Endodermal cell (in vitro differentiated cells): ENCODE data around the gene NSFL1C. TPM values are rescaled to one million over a fixed set of nuclear protein-coding genes. Genes with fewer than 3 reads are reported as not detected.

Source experiments
- DNase-seq: peaks from one replicate; pipeline ENCODE4 v3.0.0-alpha.2; 2017
- H3K27ac ChIP-seq: 2 replicates; pipeline ENCODE4 v1.5.1; 2013; ENCODE audit warnings: mild to moderate bottlenecking, low read depth, low read length, moderate library complexity
- H3K27me3 ChIP-seq: 2 replicates; pipeline ENCODE4 v1.6.1; 2013; ENCODE audit warnings: mild to moderate bottlenecking, low read length, moderate library complexity; ENCODE audit not compliant: insufficient read depth, control insufficient read depth, poor library complexity, severe bottlenecking
- H3K36me3 ChIP-seq: 2 replicates; pipeline ENCODE4 v1.7.0; 2013; ENCODE audit warnings: mild to moderate bottlenecking, low read length, moderate library complexity; ENCODE audit not compliant: control insufficient read depth, insufficient read depth
- H3K4me1 ChIP-seq: one replicate; pipeline ENCODE4 v1.7.0; 2013; ENCODE audit warnings: low read length; ENCODE audit not compliant: control insufficient read depth, insufficient read depth
- H3K4me3 ChIP-seq: 2 replicates; pipeline ENCODE4 v1.5.1; 2013; ENCODE audit warnings: mild to moderate bottlenecking, low read length, moderate library complexity
- H3K9ac ChIP-seq: 2 replicates; pipeline ENCODE4 v1.6.1; 2013; ENCODE audit warnings: mild to moderate bottlenecking, low read length, moderate library complexity; ENCODE audit not compliant: poor library complexity, severe bottlenecking; ENCODE audit errors: extremely low read depth
- H3K9me3 ChIP-seq: 2 replicates; pipeline ENCODE4 v1.6.1; 2013; ENCODE audit warnings: mild to moderate bottlenecking, low read length, moderate library complexity; ENCODE audit not compliant: control insufficient read depth
- H3K27ac Mint-ChIP-seq: 2 replicates; pipeline ENCODE4 v1.8.0; 2020; ENCODE audit warnings: mixed read lengths
- H3K27me3 Mint-ChIP-seq: 2 replicates; pipeline ENCODE4 v1.8.0; 2021; ENCODE audit warnings: mild to moderate bottlenecking, mixed read lengths; ENCODE audit not compliant: insufficient read depth
- H3K36me3 Mint-ChIP-seq: 2 replicates; pipeline ENCODE4 v1.8.0; 2020; ENCODE audit warnings: low read depth, mixed read lengths
- H3K4me1 Mint-ChIP-seq: 2 replicates; pipeline ENCODE4 v1.8.0; 2020; ENCODE audit warnings: mixed read lengths
- H3K4me3 Mint-ChIP-seq: 2 replicates; pipeline ENCODE4 v1.8.0; 2020; ENCODE audit warnings: mild to moderate bottlenecking, moderate library complexity, mixed read lengths
- H3K9me3 Mint-ChIP-seq: 2 replicates; pipeline ENCODE4 v1.8.0; 2020; ENCODE audit warnings: mild to moderate bottlenecking, mixed read lengths
- WGBS, 2 experiments: methylation state at CpG; one replicate each; pipeline versions ENCODE4 v1.1.5 to v1.1.7; 2013; ENCODE audit warnings: missing lambda C conversion rate in 2 of 2, mixed read lengths in 1 of 2; ENCODE audit not compliant: insufficient coverage in 1 of 2, insufficient read length in 1 of 2; 5-methylcytosine and 5-hydroxymethylcytosine counted together
- total RNA-seq, 2 donors: library from RNA; stranded (reverse); fragmentation: NEBNext Ultra II Directional in 1 of 2; extraction: Animal tissue kit (Norgen Biotek cat#: 25700) in 1 of 2; gene quantifications; 2 replicates in 1 of 2; 3 replicates in 1 of 2; pipeline ENCODE4 v1.2.1, GENCODE V29; 2021
- TF ChIP-seq, protein P1 (sequence below): fragments of 200-600 bp; sonication (generic); conservative IDR thresholded peaks from 2 replicates; pipeline ENCODE4 v1.5.0; 2021; ENCODE audit warnings: antibody characterized with exemption, mild to moderate bottlenecking

The NSFL1C gene
- total RNA-seq, 2 donors from 2014 or later, result 90.9 to 117 TPM

DNA sequence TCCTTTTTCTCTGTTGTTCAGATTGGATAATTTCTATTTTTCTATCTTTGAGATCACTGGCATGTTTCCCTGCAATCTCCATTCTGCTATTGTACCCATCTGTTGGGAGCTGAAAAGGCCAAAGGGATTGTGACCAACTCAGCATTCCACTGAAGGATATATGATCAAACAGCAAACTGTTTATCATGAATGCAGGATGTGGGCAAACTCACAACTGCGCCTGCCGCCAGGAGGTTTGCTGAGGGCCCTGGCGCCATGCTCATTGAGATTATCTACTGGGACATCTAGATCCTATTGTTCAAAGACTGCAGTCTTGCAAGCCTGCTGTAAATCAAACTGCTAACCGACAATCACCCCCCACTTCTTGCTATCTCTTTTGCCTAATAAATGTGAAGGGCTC is 69.9 kb downstream of the NSFL1C start:
- Mint-ChIP-seq H3K4me1 (peaks cover 7% of the 10 kb centered on the region), H3K9me3 (peaks cover 6% of the 10 kb centered on the region), H3K4me3 (no peak overlapping the region), H3K27me3 (peaks cover 58% of the 10 kb centered on the region), H3K27ac (no peak overlapping the region), H3K36me3 (no peaks in the 10 kb centered on the region)
- Histone ChIP-seq H3K4me1 (no peaks in the 10 kb centered on the region), H3K4me3 (no peak overlapping the region), H3K9ac (no peak overlapping the region), H3K9me3 (no peaks in the 10 kb centered on the region), H3K36me3 (no peaks in the 10 kb centered on the region), H3K27me3 (peaks cover 31% of the 10 kb centered on the region), H3K27ac (no peak overlapping the region)
- WGBS, 2 experiments, result 79 to 87% methylated on average over 4 of the region's 4 CpGs
- TF ChIP-seq, protein P1, sequence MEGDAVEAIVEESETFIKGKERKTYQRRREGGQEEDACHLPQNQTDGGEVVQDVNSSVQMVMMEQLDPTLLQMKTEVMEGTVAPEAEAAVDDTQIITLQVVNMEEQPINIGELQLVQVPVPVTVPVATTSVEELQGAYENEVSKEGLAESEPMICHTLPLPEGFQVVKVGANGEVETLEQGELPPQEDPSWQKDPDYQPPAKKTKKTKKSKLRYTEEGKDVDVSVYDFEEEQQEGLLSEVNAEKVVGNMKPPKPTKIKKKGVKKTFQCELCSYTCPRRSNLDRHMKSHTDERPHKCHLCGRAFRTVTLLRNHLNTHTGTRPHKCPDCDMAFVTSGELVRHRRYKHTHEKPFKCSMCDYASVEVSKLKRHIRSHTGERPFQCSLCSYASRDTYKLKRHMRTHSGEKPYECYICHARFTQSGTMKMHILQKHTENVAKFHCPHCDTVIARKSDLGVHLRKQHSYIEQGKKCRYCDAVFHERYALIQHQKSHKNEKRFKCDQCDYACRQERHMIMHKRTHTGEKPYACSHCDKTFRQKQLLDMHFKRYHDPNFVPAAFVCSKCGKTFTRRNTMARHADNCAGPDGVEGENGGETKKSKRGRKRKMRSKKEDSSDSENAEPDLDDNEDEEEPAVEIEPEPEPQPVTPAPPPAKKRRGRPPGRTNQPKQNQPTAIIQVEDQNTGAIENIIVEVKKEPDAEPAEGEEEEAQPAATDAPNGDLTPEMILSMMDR, result no peak
- no peak for DNase-seq

DNA sequence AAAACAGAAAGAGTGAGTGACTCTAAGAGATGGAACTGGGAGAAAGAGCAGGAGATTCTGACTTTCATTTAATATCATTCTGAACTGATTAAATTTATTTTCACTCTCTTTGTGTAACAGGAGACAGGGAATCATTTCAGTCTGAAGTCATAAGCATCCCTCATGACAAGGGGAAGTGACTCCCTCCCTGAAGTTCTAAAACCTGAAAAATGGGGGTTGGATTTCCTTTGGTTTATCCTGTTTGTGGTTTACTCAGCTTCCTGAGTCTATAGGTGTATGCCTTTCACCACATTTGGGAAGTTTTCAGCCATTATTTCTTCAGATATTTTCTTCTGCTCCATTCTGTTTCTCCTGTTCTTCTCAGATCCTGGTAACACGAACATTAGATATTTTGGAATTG is 70.4 kb downstream of the NSFL1C start:
- Mint-ChIP-seq H3K9me3 (peaks cover 6% of the 10 kb centered on the region), H3K27ac (no peak overlapping the region), H3K27me3 (peaks cover 58% of the 10 kb centered on the region), H3K36me3 (no peaks in the 10 kb centered on the region), H3K4me3 (no peak overlapping the region), H3K4me1 (peaks cover 11% of the 10 kb centered on the region)
- peaks cover 31% of the 10 kb centered on the region for H3K27me3 ChIP-seq
- H3K36me3 ChIP-seq, result no peaks in the 10 kb centered on the region
- TF ChIP-seq, protein P1, result no peak
- H3K27ac ChIP-seq, result no peak overlapping the region
- no peak overlapping the region for H3K4me3 ChIP-seq
- no peaks in the 10 kb centered on the region for H3K4me1 ChIP-seq
- no peaks in the 10 kb centered on the region for H3K9me3 ChIP-seq
- no peak overlapping the region for H3K9ac ChIP-seq
- WGBS, 2 experiments, result 67% methylated on average over 1 of the region's 1 CpG; no CpG with 5 or more reads in 1 of the 2 experiments
- no peak for DNase-seq

DNA sequence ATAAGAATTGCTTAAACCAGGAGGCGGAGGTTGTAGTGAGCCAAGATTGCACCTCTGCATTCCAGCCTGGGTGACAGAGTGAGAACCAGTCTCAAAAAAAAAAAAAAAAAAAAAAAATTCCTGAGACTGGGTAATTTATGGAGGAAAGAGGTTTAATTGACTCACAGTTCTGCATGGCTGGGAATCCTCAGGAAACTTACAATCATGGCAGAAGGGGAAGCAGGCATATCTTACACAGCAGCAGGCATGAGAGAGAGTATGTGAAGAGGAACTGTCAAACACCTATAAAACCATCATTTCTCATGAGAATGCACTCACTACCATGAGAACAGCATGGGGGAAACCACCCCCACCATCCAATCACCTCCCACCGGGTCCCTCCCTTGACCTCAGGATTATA is 72.0 kb downstream of the NSFL1C start:
- peaks cover 6% of the 10 kb centered on the region for H3K9me3 Mint-ChIP-seq

More for the DNA sequence above, 72.0 kb downstream of the NSFL1C start:
- Mint-ChIP-seq H3K4me3 (no peak overlapping the region), H3K36me3 (peaks cover 3% of the 10 kb centered on the region), H3K27me3 (peaks cover 56% of the 10 kb centered on the region), H3K27ac (no peak overlapping the region), H3K4me1 (peaks cover 24% of the 10 kb centered on the region)
- H3K27ac ChIP-seq, result no peak overlapping the region
- TF ChIP-seq, protein P1, result no peak
- WGBS, 2 experiments, result 54 to 67% methylated on average over 2 of the region's 2 CpGs
- no peaks in the 10 kb centered on the region for H3K9me3 ChIP-seq
- DNase-seq, result no peak
- H3K9ac ChIP-seq, result no peak overlapping the region
- peaks cover 6% of the 10 kb centered on the region for H3K36me3 ChIP-seq
- peaks cover 7% of the 10 kb centered on the region for H3K4me1 ChIP-seq
- H3K4me3 ChIP-seq, result no peak overlapping the region
- H3K27me3 ChIP-seq, result peaks cover 31% of the 10 kb centered on the region
